Activated CD8-positive, alpha-beta T cell treated with anti-CD3 and anti-CD28 coated beads for 36 hours (primary cell): ENCODE results near the gene ARL16. TPM values are rescaled to one million over a fixed set of nuclear protein-coding genes. Genes with fewer than 3 reads are reported as not detected.
A peak's percentile ranks its signal among the peaks of the same experiment; 100 is the strongest.
"Not testable (repeated sequence)": the region's sequence is repeated elsewhere in the genome, so short reads cannot be mapped to it uniquely, and the experiment has no call there.

Experiments used
- ATAC-seq: fragments of 200-7000 bp; cut with Tn5 transposase; one replicate; pipeline ENCODE4 v1.10.0; 2021; ENCODE audit warnings: mild to moderate bottlenecking, moderate library complexity
- CTCF ChIA-PET: fragments of 350-600 bp; sonication (Branson Sonifier 250); formaldehyde crosslinking; loops from one replicate; lab custom pipeline; 2021; ENCODE audit warnings: antibody characterized with exemption; lab: Charles Lee
- POLR2A ChIA-PET: fragments of 350-600 bp; sonication (Branson Sonifier 250); formaldehyde crosslinking; loops from one replicate; lab custom pipeline; 2021; ENCODE audit warnings: antibody characterized with exemption; lab: Charles Lee
- DNase-seq: peaks from one replicate; pipeline ENCODE4 v3.0.0-alpha.2; 2020
- H3K27ac Mint-ChIP-seq: one replicate; pipeline ENCODE4 v1.8.0; 2021; ENCODE audit warnings: mild to moderate bottlenecking, mixed read lengths
- H3K27me3 Mint-ChIP-seq: one replicate; pipeline ENCODE4 v1.8.0; 2021; ENCODE audit warnings: mixed read lengths
- H3K36me3 Mint-ChIP-seq: one replicate; pipeline ENCODE4 v1.8.0; 2021; ENCODE audit warnings: low read depth, mixed read lengths
- H3K4me1 Mint-ChIP-seq: one replicate; pipeline ENCODE4 v1.8.0; 2021; ENCODE audit warnings: low read depth, mixed read lengths
- H3K4me3 Mint-ChIP-seq: one replicate; pipeline ENCODE4 v1.8.0; 2021; ENCODE audit warnings: mild to moderate bottlenecking, moderate library complexity, mixed read lengths
- H3K9me3 Mint-ChIP-seq: one replicate; pipeline ENCODE4 v1.8.0; 2021; ENCODE audit warnings: mixed read lengths
- CTCF ChIP-seq: fragments of 200-600 bp; IDR thresholded peaks from one replicate; pipeline ENCODE4 v1.8.0; 2022; ENCODE audit warnings: antibody characterized with exemption, mild to moderate bottlenecking
- intact Hi-C: fragments of 100-400 bp; cut with micrococcal nuclease; formaldehyde crosslinking; loops from one replicate; pipeline ENCODE4 v1.10.0; 2022
- total RNA-seq, 2 experiments: library from RNA; stranded (reverse); gene quantifications; one replicate each; pipeline ENCODE4 v1.2.3, GENCODE V29; 2021

The ARL16 gene
- total RNA-seq, 2 experiments from 2014 or later = 22.3 to 23.5 TPM

DNA sequence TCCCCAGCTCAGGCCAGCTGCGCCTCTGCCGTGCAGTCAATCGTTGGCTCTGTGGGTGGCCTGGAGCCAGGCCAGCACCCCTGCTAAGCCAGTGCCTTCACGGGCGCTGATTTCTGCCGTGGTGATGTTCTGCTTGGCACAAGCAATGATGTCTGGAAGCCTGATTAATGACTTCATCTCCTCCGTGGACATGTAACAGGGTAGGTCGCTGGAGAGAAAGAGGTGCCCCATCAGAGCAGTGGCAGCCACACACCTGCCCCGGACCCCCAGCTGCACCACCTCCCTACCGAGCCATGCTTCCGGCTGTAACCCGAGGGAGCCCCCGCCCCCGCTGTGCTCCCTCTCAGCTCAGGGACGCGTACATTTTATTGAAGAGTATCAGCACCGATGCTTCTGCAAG is 1.9 kb downstream of the ARL16 start:
- peak overlapping the region; percentile 44 for H3K4me3 Mint-ChIP-seq
- no peak for TF ChIP-seq CTCF
- DNase-seq = no peak
- no peak overlapping the region for H3K27ac Mint-ChIP-seq
- intact Hi-C loops = no loop called here
- ChIA-PET CTCF (interaction anchor here (2.3 kb wide), 1 partner anchor 80 kb away, joined by 8 read pairs; no protein-coding TSS in a partner anchor), POLR2A (interaction anchor here (3.6 to 6.7 kb wide), 3 partner anchors 11 to 21 kb away, joined by 27 to 73 read pairs (median 33); partner anchors contain the start of genes CCDC137, MRPL12 and OXLD1)
- no peak for ATAC-seq
- peaks cover 29% of the 10 kb centered on the region for H3K36me3 Mint-ChIP-seq
- no peaks in the 10 kb centered on the region for H3K27me3 Mint-ChIP-seq
- no peaks in the 10 kb centered on the region for H3K9me3 Mint-ChIP-seq
- H3K4me1 Mint-ChIP-seq = peaks cover 29% of the 10 kb centered on the region

DNA sequence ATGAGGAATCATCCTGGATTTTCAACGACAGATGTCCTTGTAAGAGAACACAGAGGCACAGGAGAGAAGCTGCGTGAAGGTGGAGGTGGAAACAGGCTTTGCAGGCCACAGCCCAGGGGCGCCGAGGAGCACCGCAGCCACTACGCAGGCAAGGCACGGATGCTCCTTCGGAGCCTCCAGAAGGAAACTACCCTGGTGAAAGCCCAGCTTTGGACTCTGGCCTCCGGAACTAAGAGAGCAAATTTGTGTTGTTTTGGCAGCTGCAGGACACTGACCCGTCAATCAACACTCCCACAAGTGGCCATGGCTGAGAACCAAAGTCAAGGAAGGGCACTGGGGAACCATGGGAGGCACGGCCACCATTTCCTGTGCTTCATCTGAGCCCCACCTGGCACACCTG is 3.4 kb downstream of the ARL16 start:
- CTCF ChIA-PET = interaction anchor here (1.7 kb wide), 1 partner anchor 17 kb away, joined by 4 read pairs; no protein-coding TSS in a partner anchor
- intact Hi-C loops = no loop called here
- H3K36me3 Mint-ChIP-seq = peaks cover 21% of the 10 kb centered on the region

GRCh38 chr17:81676906-81677305 is 6.7 kb downstream of the ARL16 start:
- Mint-ChIP-seq H3K4me3 (no peak overlapping the region), H3K36me3 (peaks cover 29% of the 10 kb centered on the region), H3K27me3 (no peaks in the 10 kb centered on the region), H3K4me1 (peaks cover 9% of the 10 kb centered on the region), H3K27ac (no peak overlapping the region), H3K9me3 (no peaks in the 10 kb centered on the region)
- DNase-seq (no peak), ATAC-seq (no peak)
- CTCF ChIA-PET = interaction anchor here (1.8 kb wide), 1 partner anchor 25 kb away, joined by 4 read pairs; no protein-coding TSS in a partner anchor
- POLR2A ChIA-PET = interaction anchor here (0.6 to 2.0 kb wide), 3 partner anchors 9 to 212 kb away, joined by 3 to 7 read pairs (median 4); partner anchors contain the start of genes CCDC137 and OXLD1
- no peak for TF ChIP-seq CTCF
- intact Hi-C loops = no loop called here

More for the DNA sequence above, 3.4 kb downstream of the ARL16 start:
- POLR2A ChIA-PET = interaction anchor here (1.3 to 2.1 kb wide), 3 partner anchors 14 to 163 kb away, joined by 3 to 7 read pairs (median 4); partner anchors contain the start of genes CCDC137, MRPL12 and OXLD1
- Mint-ChIP-seq H3K9me3 (no peaks in the 10 kb centered on the region), H3K4me1 (peaks cover 23% of the 10 kb centered on the region), H3K27ac (no peak overlapping the region), H3K27me3 (no peaks in the 10 kb centered on the region), H3K4me3 (no peak overlapping the region)
- TF ChIP-seq CTCF = no peak
- DNase-seq (no peak), ATAC-seq (no peak)

DNA sequence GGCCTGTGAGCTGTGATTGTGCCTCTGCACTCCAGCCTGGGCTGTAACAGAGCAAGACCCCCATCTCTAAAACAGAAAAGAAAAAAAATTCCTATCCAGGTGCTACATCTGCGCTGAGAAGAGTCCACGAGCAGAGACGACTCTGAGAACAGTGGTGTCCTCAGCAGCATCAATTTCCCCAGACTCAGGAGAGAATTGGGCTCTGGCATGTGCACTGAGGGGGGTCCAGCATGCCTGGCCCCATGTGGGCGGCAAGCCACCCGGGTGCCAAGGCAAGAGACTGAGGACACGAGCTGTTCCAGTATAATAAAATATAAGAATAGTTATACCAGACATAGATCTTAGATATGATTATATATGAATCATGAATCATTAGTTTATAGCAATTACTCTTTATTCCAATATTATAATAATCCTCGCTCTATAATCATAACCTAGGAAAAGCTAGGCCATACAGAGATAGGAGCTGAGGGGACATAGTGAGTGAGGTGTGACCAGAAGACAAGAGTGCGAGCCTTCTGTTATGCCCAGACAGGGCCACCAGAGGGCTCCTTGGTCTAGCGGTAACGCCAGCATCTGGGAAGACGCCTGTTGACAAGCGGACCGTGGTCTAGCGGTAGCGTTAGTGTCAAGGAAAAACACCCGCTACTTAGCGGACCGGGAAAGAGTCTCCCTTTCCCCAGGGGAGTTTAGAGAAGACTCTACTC is 7.9 kb downstream of the ARL16 start:
- H3K9me3 Mint-ChIP-seq, ATAC-seq, H3K4me1 Mint-ChIP-seq, intact Hi-C loops, H3K4me3 Mint-ChIP-seq, H3K27me3 Mint-ChIP-seq, H3K27ac Mint-ChIP-seq: not testable (repeated sequence)
- ChIA-PET CTCF (interaction anchor here (0.7 to 2.5 kb wide), 7 partner anchors 9 to 38 kb away, joined by 3 to 11 read pairs (median 3); partner anchors contain the start of genes ARL16, HGS and PDE6G), POLR2A (interaction anchor here (1.1 to 2.0 kb wide), 2 partner anchors 9 to 27 kb away, joined by 3 to 7 read pairs; partner anchors contain the start of genes CCDC137 and OXLD1)
- TF ChIP-seq CTCF = peak; percentile 70
- peak; percentile 48 for DNase-seq
- peaks cover 29% of the 10 kb centered on the region for H3K36me3 Mint-ChIP-seq
